Mesenchymal stem cell (in vitro differentiated cells and primary cell): ENCODE results near the gene TSPAN3.

Experiments used
- DNase-seq: peaks from one replicate; pipeline ENCODE4 v3.0.0-alpha.2; 2013
- H2AFZ ChIP-seq: one replicate; pipeline ENCODE4 v1.6.1; 2013; ENCODE audit warnings: low read depth, mild to moderate bottlenecking, control low read depth, inconsistent platforms, low read length, moderate library complexity
- H2AK5ac ChIP-seq: 2 replicates; pipeline ENCODE4 v1.6.1; 2013; ENCODE audit warnings: low read length, moderate library complexity, mild to moderate bottlenecking, inconsistent platforms; ENCODE audit not compliant: severe bottlenecking
- H2BK120ac ChIP-seq: one replicate; pipeline ENCODE4 v1.6.1; 2013; ENCODE audit warnings: low read depth, mild to moderate bottlenecking, inconsistent platforms, low read length, moderate library complexity
- H2BK12ac ChIP-seq, 2 experiments: one replicate each; pipeline ENCODE4 v1.6.1; 2013; ENCODE audit warnings: inconsistent platforms in 2 of 2, low read length in 2 of 2, mild to moderate bottlenecking in 2 of 2, moderate library complexity in 2 of 2, control low read depth in 1 of 2
- H2BK15ac ChIP-seq: one replicate; pipeline ENCODE4 v1.6.1; 2013; ENCODE audit warnings: mild to moderate bottlenecking, low read depth, inconsistent platforms; ENCODE audit not compliant: poor library complexity, severe bottlenecking
- H2BK5ac ChIP-seq: 2 replicates; pipeline ENCODE4 v1.6.1; 2013; ENCODE audit warnings: low read depth, mild to moderate bottlenecking, low read length, control low read depth, inconsistent platforms; ENCODE audit not compliant: poor library complexity, severe bottlenecking
- H3K14ac ChIP-seq, 2 experiments: one replicate each; pipeline ENCODE4 v1.6.1; 2013; ENCODE audit warnings: inconsistent platforms in 2 of 2, low read length in 2 of 2, control low read depth in 1 of 2, mild to moderate bottlenecking in 1 of 2, moderate library complexity in 1 of 2
- H3K18ac ChIP-seq, 2 experiments: one replicate each; pipeline ENCODE4 v1.6.1; 2013; ENCODE audit warnings: inconsistent platforms in 2 of 2, low read length in 2 of 2, control low read depth in 1 of 2, low read depth in 1 of 2, mild to moderate bottlenecking in 1 of 2
- H3K23ac ChIP-seq, 2 experiments: one replicate each; pipeline ENCODE4 v1.6.1; 2013; ENCODE audit warnings: inconsistent platforms in 2 of 2, low read length in 2 of 2, mild to moderate bottlenecking in 2 of 2, moderate library complexity in 2 of 2, control low read depth in 1 of 2
- H3K27ac ChIP-seq: 2 replicates; pipeline ENCODE4 v1.5.1; 2013; ENCODE audit warnings: mild to moderate bottlenecking, moderate library complexity, low read length, control low read depth, inconsistent platforms; ENCODE audit not compliant: poor library complexity, severe bottlenecking
- H3K27me3 ChIP-seq, 2 experiments: 2 replicates each; pipeline versions ENCODE4 v1.6.1 to v1.7.0; 2013; ENCODE audit warnings: low read length in 2 of 2, mild to moderate bottlenecking in 2 of 2, moderate library complexity in 2 of 2, control low read depth in 1 of 2, inconsistent platforms in 1 of 2; ENCODE audit not compliant: control insufficient read depth in 1 of 2, insufficient read depth in 1 of 2
- H3K36me3 ChIP-seq, 2 experiments: 2 replicates each; pipeline versions ENCODE4 v1.6.1 to v1.7.0; 2013; ENCODE audit warnings: low read length in 2 of 2, control low read depth in 1 of 2, inconsistent platforms in 1 of 2, low read depth in 1 of 2, mild to moderate bottlenecking in 1 of 2; ENCODE audit not compliant: insufficient read depth in 2 of 2, control insufficient read depth in 1 of 2
- H3K4ac ChIP-seq, 2 experiments: one replicate each; pipeline ENCODE4 v1.6.1; 2013; ENCODE audit warnings: inconsistent platforms in 2 of 2, low read length in 2 of 2, mild to moderate bottlenecking in 2 of 2, moderate library complexity in 2 of 2, control low read depth in 1 of 2, low read depth in 1 of 2
- H3K4me1 ChIP-seq: 2 replicates; pipeline ENCODE4 v1.6.1; 2013; ENCODE audit warnings: low read depth, low read length, control low read depth; ENCODE audit not compliant: control insufficient read depth, insufficient read depth
- H3K4me2 ChIP-seq: 2 replicates; pipeline ENCODE4 v1.6.1; 2013; ENCODE audit warnings: low read length, mild to moderate bottlenecking, inconsistent platforms; ENCODE audit not compliant: poor library complexity, severe bottlenecking
- H3K4me3 ChIP-seq, 2 experiments: 2 replicates each; pipeline versions ENCODE4 v1.5.1 to v1.7.0; 2013; ENCODE audit warnings: low read length in 2 of 2, mild to moderate bottlenecking in 2 of 2, control low read depth in 1 of 2, low read depth in 1 of 2; ENCODE audit not compliant: insufficient read depth in 1 of 2
- H3K79me1 ChIP-seq: replicated peaks from 2 replicates; pipeline ENCODE4 v1.6.1; 2013; ENCODE audit warnings: mild to moderate bottlenecking, control low read depth, low read length, inconsistent platforms; ENCODE audit not compliant: poor library complexity, severe bottlenecking
- H3K9ac ChIP-seq: 2 replicates; pipeline ENCODE4 v1.7.0; 2013; ENCODE audit warnings: mild to moderate bottlenecking, low read length, moderate library complexity
- H3K9me3 ChIP-seq: 2 replicates; pipeline ENCODE4 v1.7.0; 2013; ENCODE audit warnings: mild to moderate bottlenecking, low read length; ENCODE audit not compliant: control insufficient read depth
- H4K8ac ChIP-seq: one replicate; pipeline ENCODE4 v1.6.1; 2013; ENCODE audit warnings: inconsistent platforms, mild to moderate bottlenecking, low read length, moderate library complexity
- H4K91ac ChIP-seq: one replicate; pipeline ENCODE4 v1.6.1; 2013; ENCODE audit warnings: mild to moderate bottlenecking, low read length, inconsistent platforms
- WGBS: methylation state at CpG from one replicate; pipeline ENCODE4 v1.1.7; 2013; ENCODE audit warnings: mixed read lengths; 5-methylcytosine and 5-hydroxymethylcytosine counted together

Gene TSPAN3

DNA sequence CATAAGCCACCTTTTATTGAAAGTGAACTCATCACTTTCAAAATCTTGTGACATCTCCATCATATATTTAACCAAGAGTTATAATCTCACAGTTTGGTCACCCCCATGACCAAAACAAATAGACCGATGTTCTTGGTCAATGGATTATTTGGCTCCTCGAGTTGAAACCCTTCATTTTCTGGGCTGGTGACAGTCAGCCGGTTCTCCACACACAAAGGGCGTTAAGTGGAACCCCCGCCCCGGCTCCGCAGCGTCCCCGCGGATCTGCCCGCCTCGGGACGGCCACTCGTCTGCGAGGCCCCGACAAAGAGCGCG, 772 bp downstream of the TSPAN3 start:
- peak overlapping the region; percentile 87 to 92 for H3K4me3 ChIP-seq
- no peak overlapping the region for H3K14ac ChIP-seq
- H2BK15ac ChIP-seq, result no peak overlapping the region
- no peak overlapping the region for H2BK120ac ChIP-seq
- H3K79me1 ChIP-seq, result no peaks in the 10 kb centered on the region
- H3K18ac ChIP-seq, result peak overlapping the region in 1 of 2 experiments; percentile 65
- peaks cover 0 to 4% of the 10 kb centered on the region in 2 experiments for H3K27me3 ChIP-seq
- H3K4me2 ChIP-seq, result peak overlapping the region; percentile 66
- H3K4ac ChIP-seq, result peak overlapping the region in 1 of 2 experiments; percentile 86
- no peak overlapping the region for H2AK5ac ChIP-seq
- H2BK5ac ChIP-seq, result no peak overlapping the region
- under 1% methylated on average over 18 of the region's 18 CpGs for WGBS
- peak overlapping the region in 1 of 2 experiments; percentile 43 for H3K23ac ChIP-seq
- no peak overlapping the region for H2BK12ac ChIP-seq
- H3K36me3 ChIP-seq, result peaks cover 0 to 6% of the 10 kb centered on the region in 2 experiments
- H3K9ac ChIP-seq, result peak overlapping the region; percentile 93
- no peak overlapping the region for H4K91ac ChIP-seq
- no peak overlapping the region for H4K8ac ChIP-seq
- H2AFZ ChIP-seq, result no peak overlapping the region
- DNase-seq, result no peak
- H3K9me3 ChIP-seq, result no peaks in the 10 kb centered on the region
- peaks cover 2% of the 10 kb centered on the region for H3K4me1 ChIP-seq
- peak overlapping the region; percentile 58 for H3K27ac ChIP-seq

DNA sequence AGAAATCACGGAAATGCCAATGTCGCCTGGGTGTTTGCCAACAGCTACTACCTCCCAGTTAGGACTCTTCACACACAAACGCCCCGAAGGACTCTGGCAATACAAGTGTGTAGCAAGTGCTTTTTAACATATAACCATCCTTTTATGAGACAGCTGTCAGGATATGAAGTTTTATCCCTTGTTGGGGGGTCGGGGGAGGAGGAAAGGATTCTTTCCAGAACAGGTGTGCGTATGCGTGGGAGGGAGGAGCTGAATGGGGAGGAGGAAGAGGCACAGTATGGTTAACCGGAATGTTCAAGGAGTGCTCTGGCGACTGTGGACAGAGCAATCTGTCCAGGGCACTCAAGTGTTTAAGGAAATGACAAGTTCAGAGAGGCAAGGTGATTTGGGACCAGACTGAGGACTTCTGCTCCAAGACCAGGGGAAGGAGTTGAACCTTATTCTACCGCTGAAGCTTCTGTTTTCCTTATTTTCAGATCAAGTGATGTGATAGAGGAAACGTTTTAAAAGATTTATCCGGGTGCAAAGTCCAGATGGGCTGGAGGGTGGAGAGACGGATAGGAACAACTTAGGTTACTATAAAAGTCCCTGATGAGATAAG, 1.3 kb downstream of the TSPAN3 start:
- Histone ChIP-seq H3K4me2 (peak overlapping the region; percentile 54), H2AK5ac (no peak overlapping the region), H3K18ac (no peak overlapping the region), H3K36me3 (peaks cover 0 to 6% of the 10 kb centered on the region in 2 experiments), H3K23ac (no peak overlapping the region), H3K27ac (no peak overlapping the region), H3K4ac (no peak overlapping the region), H2BK15ac (no peak overlapping the region), H2AFZ (no peak overlapping the region), H2BK12ac (no peak overlapping the region), H3K14ac (no peak overlapping the region), H3K4me3 (peak overlapping the region; percentile 30 to 87), H3K9ac (peak overlapping the region; percentile 93), H4K8ac (no peak overlapping the region), H3K4me1 (peaks cover 2% of the 10 kb centered on the region), H4K91ac (no peak overlapping the region), H2BK5ac (no peak overlapping the region), H2BK120ac (no peak overlapping the region), H3K27me3 (peaks cover 0 to 4% of the 10 kb centered on the region in 2 experiments), H3K79me1 (peaks cover 1% of the 10 kb centered on the region), H3K9me3 (no peaks in the 10 kb centered on the region)
- 54% methylated on average over 9 of the region's 13 CpGs for WGBS
- DNase-seq, result peak; percentile 32

DNA sequence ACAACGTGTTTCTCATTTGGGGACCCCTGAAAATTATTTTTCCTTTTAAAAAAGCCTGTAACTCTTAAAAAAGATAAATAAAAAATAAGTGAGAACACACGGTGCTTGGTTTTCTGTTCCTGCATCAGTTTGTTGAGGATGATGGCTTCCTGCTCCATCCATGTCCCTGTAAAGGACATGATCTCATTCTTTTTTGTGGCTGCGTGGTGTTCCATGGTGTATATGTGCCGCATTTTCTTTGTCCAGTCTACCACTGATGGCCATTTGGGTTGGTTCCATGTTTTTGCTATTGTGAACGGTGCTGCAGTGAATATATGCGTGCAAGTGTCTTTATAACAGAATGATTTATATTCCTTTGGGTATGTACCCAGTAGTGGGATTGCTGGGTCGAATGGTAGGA, 2.3 kb downstream of the TSPAN3 start:
- Histone ChIP-seq H3K79me1 (peaks cover 1% of the 10 kb centered on the region), H2BK5ac (no peak overlapping the region)
- 98% methylated on average over 3 of the region's 7 CpGs for WGBS

DNA sequence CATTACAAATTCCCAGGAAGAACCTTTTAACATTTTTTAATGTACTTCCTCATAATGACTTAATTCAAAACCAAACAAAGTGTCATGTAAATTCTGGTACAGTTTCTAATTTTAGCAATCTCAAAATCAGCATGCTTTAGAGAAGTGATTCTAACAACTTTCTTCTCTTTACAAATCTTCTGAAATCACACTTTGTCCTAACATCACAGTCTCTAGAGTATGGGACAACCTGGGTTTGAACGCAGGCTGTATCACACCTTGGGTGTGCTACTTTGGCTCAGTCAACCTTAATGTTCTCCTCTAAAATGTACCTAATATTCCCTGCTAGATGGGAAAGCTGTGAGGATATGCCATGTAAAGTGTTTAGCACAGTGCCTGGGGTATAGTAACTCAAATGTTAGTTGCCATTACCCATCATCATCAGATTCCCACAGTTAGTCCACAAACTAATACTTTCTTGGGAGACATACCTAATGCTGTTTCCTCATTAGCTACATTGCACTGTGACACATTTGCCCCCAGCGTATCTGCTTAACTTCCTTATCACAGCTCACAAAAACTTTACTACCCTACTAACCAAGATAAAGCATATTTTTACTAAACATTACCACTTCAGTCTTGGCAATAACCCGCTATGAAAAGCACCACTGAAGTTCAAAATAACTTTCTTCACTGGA, 3.1 kb downstream of the TSPAN3 start:
- Histone ChIP-seq H3K4me1 (peaks cover 2% of the 10 kb centered on the region), H2BK12ac (no peak overlapping the region), H2AK5ac (no peak overlapping the region), H2AFZ (no peak overlapping the region), H2BK5ac (no peak overlapping the region), H3K23ac (no peak overlapping the region), H3K27me3 (no peaks in the 10 kb centered on the region), H4K91ac (no peak overlapping the region), H2BK15ac (no peak overlapping the region), H3K4me3 (no peak overlapping the region), H2BK120ac (no peak overlapping the region), H3K36me3 (peaks cover 0 to 9% of the 10 kb centered on the region in 2 experiments), H3K9ac (no peak overlapping the region), H3K18ac (no peak overlapping the region), H3K4ac (no peak overlapping the region), H3K27ac (no peak overlapping the region), H3K4me2 (no peak overlapping the region), H3K79me1 (peaks cover 1% of the 10 kb centered on the region), H4K8ac (no peak overlapping the region), H3K14ac (no peak overlapping the region), H3K9me3 (no peaks in the 10 kb centered on the region)
- no peak for DNase-seq
- 89% methylated on average over 3 of the region's 3 CpGs for WGBS

More for the DNA sequence above, 2.3 kb downstream of the TSPAN3 start:
- no peak overlapping the region for H3K27ac ChIP-seq
- H3K4ac ChIP-seq, result no peak overlapping the region
- H3K18ac ChIP-seq, result no peak overlapping the region
- peaks cover 0 to 9% of the 10 kb centered on the region in 2 experiments for H3K36me3 ChIP-seq
- H3K9me3 ChIP-seq, result no peaks in the 10 kb centered on the region
- no peak for DNase-seq
- no peak overlapping the region for H3K23ac ChIP-seq
- H3K27me3 ChIP-seq, result peaks cover 0 to 1% of the 10 kb centered on the region in 2 experiments
- H3K4me3 ChIP-seq, result no peak overlapping the region
- no peak overlapping the region for H4K91ac ChIP-seq
- H3K9ac ChIP-seq, result no peak overlapping the region
- no peak overlapping the region for H3K4me2 ChIP-seq
- H2BK12ac ChIP-seq, result no peak overlapping the region
- H2AFZ ChIP-seq, result no peak overlapping the region
- H2BK15ac ChIP-seq, result no peak overlapping the region
- no peak overlapping the region for H3K14ac ChIP-seq
- no peak overlapping the region for H4K8ac ChIP-seq
- H2AK5ac ChIP-seq, result no peak overlapping the region
- H2BK120ac ChIP-seq, result no peak overlapping the region
- H3K4me1 ChIP-seq, result peaks cover 2% of the 10 kb centered on the region
